GM10847 (cell line): ENCODE results near the gene PRPF38B.

Experiments used
- POLR2A ChIP-seq: IDR thresholded peaks from 2 replicates; pipeline ENCODE4 v1.6.1; 2011; ENCODE audit not compliant: insufficient read length; ENCODE audit errors: extremely low read depth

PRPF38B gene

DNA sequence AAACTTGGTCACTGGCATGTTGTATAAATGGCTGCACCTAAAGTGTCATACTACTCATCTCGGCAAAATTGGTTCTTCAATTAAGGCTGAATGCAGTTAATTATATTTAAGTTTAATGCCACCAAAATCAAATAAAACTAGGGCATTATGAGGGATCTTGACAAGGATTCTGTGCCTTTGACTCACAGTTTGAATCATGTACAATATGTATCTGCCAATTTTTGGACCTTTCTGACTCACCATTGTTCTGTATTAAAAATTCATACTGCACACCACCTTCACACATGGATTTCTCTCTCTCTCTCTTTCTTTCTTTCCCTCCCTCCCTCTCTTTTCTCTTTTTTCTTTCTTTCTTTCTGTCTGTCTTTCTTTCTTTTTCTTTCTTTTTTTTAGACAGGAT is 40.3 kb downstream of the PRPF38B start:
- no peak for TF ChIP-seq POLR2A

DNA sequence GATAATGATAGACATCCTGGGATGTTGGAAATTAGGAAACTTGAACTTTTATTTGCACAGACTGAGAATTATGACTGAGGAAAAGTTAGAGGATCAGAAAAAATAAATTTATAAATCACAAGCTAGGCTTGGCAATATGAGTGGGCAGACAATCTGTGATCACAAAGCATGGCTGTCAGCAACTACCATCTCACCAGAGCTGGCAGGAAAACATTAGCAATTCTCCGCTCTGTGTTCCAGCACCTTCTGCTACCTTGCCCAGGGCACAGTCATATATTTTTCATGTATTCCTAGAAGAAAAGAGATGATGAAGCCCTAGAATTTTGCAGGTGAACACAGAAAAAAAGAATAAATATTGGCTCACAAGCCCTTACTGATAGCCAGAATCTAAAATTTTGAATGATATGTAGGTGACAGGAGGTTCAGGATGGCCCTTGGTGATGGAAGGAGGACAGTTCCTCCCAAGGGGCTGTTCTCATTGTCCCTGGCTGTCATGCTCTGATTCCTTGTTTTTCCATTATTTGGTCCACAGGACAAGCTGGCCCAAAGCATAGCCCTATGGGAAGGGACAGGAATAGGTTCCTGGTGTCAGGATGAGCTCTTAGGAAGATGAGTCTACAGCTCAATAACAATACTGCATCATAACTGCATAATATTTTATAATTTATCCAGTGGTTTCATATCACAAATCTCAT is 42.2 kb downstream of the PRPF38B start:
- no peak for TF ChIP-seq POLR2A

DNA sequence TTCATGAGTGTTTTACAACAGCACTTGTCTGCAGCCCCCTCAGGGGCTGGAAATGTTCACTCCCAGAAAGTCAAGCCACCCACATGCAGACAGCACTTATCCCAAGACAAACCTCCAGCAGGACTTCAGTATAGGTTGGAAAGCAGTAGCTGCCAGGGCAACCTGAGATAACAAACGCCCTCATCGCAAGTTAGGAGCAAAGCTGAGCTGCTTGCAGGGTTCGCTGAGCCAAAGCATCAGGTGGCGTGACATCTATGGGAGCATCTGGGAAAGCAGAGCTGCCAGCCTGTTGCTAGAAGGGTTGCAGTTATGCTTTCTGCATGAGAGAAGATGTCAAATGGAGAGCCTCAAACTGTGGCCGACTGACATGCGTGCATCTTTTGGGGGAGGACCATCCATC is 50.1 kb downstream of the PRPF38B start:
- TF ChIP-seq POLR2A = no peak

DNA sequence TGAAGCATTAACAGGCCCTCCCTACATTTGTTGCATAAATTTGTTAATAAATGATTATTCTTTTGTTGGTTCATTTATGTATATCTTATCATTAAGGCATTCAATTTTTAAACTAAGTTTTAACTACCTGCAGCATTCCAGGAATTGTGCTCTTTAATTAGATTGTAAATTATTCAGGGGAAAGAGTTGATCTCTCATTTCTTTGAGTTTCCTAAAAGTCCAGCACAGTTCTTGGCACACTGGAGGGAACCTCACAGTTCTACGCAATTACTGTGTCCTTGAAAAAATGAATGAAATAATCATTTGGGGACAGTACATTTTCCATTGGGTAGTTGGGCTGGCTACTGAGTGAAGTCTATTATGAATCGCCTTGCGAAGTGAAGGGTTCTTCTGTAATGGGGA is 53.9 kb downstream of the PRPF38B start:
- TF ChIP-seq POLR2A = no peak

DNA sequence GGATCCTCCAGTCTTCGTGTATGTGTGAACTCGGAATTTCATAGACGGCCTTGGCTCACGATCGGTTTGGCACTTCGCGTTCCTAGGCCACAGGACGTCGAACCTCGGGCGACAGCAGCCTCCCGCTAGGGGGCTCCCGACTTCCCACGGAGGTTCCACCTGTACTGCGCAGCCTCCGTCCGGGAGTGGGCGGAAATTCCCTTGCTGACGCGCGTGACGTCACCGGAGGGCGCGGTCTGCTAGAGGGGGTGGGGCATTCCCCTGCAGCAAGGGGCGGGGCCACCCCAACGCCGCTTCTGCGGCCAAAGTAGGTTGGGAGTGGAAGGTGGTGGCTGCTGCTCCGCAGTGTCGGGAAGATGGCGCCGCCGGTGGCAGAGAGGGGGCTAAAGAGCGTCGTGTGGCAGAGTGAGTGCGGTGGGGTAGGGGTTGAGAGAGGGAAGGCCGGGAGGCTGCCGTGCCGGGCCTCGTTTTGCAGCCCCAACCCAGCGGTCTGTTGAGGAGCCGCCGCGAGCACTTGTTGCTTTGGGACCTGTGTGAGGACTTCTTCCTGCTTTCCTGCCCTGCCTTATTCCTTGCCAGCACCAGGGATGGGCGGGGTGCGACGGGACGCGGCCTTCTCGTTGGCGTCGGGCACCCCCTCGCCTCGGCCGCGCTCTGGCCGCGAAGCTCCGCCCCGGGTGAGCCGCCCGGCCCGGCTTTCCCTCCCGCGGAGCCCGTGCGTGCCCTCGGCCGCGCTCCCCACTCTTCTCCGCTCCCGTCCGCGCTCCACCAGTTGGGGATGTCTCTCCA is 54.5 kb downstream of the PRPF38B start, which contains the start of gene STXBP3:
TSS of gene STXBP3 (plus strand) at position 293 of the 789 bp plus-strand sequence. CDS start at position 357, 64 bp downstream.
- peak; percentile 85 for TF ChIP-seq POLR2A

DNA sequence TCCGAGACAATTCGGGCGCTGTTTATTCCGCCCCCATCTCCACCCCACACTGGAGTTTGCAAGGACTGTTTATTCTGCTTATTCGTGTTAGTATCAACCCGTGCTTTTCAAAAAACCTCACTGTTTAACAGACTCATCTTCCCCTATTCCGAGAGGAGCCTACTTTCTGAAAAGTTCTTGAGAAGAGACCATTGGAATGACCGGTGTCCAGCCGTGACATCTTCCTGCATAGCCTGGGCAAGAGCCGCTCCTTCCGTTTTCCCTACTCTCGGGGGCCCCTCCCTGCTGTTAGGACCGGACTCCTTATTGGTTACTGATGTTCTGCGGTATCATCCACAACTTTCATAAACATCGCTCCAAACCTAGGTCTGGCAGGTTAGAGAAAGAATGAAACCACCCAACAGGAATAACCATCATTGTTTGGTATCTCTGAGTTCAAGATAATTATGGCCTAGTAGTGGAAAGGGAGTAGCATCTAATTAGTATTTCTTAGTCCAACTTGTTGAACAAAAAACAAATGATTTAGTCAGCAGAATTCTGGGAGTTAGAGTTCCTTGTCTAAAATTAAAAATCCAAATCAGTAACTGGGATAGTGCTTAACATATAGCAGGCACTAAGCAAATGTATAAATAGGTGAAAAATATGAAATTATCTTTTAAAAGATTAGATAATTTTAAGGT is 55.2 kb downstream of the PRPF38B start:
- TF ChIP-seq POLR2A = peak; percentile 23

DNA sequence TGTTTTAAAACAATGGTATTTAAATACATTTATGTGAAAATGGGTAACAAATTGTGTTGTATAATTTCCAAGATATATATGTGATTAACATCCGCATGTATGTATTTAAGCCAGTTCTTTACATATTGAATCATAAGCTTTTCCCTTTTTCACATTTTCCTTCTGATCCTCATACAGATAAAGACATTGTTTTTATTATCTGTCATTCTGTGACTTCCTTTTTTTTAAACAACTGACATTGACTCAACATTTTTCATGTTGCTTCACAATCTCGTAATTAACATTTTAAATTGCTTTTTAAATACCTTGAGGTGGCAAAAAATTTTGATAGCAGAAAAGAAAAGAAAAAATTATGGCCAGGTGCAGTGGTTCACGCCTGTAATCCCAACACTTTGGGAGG is 55.8 kb downstream of the PRPF38B start:
- TF ChIP-seq POLR2A = no peak

DNA sequence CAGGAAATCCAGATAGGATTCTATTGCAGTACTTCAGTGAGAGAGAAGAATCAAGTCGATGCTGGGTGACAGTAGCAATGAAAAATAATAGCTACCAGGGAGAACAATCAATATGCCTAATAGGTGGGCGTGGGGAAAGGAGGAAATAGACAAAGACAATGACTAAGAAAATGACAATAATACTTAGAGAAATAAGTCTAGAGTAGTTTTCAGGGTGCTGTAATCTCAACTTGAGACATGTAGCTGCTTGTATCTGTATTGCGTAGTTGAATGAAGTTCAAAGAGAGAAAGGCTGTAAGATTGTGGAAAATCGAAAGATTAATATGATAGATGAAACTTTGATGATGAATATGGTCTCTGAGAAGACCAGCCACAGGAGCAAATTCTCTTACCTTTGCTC is 57.0 kb downstream of the PRPF38B start:
- no peak for TF ChIP-seq POLR2A

DNA sequence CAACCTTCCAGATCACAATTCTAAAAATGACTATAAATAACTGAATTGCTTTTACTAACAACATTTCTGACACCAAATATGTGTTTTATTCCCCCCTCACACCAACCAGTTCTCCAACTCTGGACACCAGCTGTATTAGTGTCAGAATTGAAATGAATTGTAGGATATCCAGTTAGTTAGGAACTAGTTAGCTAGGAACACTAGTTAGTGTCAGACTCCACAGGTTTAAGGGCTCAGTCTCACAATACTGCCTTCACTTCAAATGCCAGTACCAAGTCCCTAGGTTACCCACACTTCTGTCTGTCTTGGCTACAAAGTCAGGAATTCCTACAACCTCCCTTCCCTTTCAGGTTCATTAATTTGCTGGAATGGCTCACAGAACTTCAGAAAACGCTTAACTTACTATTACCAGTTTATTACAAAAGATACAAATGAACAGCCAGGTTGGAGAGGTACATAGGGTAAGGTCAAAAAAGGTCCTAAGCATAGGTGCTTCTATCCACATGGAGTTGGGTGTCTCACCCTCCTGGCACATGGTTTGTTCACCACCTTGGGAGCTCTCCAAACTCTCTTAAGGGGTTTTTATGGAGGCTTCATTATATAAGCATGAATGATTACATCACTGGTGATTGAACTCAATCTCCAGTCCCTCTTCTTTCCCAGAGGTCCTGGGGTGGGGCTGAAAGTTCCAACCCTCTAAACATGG is 58.5 kb downstream of the PRPF38B start:
- no peak for TF ChIP-seq POLR2A
